Body of pancreas (tissue), 4 donors: Measurements from ENCODE around the gene MROH8.

Experiments used
- CTCF ChIP-seq, 7 experiments: fragments of 450-650 bp in 4 of 7; fragments of 200-600 bp in 3 of 7; sonication (generic) in 3 of 7; IDR thresholded peaks; one replicate each; pipeline ENCODE4 v1.5.1; 2016 to 2019; ENCODE audit warnings: antibody characterized with exemption in 7 of 7
- POLR2A ChIP-seq, 3 donors: fragments of 450-650 bp; IDR thresholded peaks; one replicate each; pipeline ENCODE4 v1.6.1; 2016; ENCODE audit warnings: antibody characterized with exemption in 3 of 3, mild to moderate bottlenecking in 2 of 3

- no peak for TF ChIP-seq CTCF (IDR thresholded peaks at IDR 0.05)
- TF ChIP-seq POLR2A (IDR thresholded peaks at IDR 0.05), result no peak
These were observed 34.4 kb downstream of the MROH8 start for GRCh38 chr20:37144856-37145404.
